Gastroesophageal sphincter (tissue), 4 donors: ENCODE results near the gene CD79B. TPM values are rescaled to one million over a fixed set of nuclear protein-coding genes. Genes with fewer than 3 reads are reported as not detected.
"Not testable (repeated sequence)": the region's sequence is repeated elsewhere in the genome, so short reads cannot be mapped to it uniquely, and the experiment has no call there.

Experiments
- ATAC-seq: fragments of 150-250 bp; one replicate; pipeline ENCODE4 v1.9.1; 2016; ENCODE audit warnings: mild to moderate bottlenecking, moderate library complexity
- H3K27ac ChIP-seq, 4 donors: fragments of 200-600 bp; sonication (generic) in 3 of 4; 1 replicate in 3 of 4; 2 replicates in 1 of 4; pipeline ENCODE4 v1.5.1; 2016 to 2019
- H3K27me3 ChIP-seq: fragments of 200-600 bp; sonication (generic); one replicate; pipeline ENCODE4 v1.5.1; 2019
- H3K36me3 ChIP-seq, 2 donors: fragments of 200-600 bp; sonication (generic); one replicate each; pipeline ENCODE4 v1.5.1; 2019; ENCODE audit warnings: control low read depth in 1 of 2
- H3K4me1 ChIP-seq, 3 donors: fragments of 200-600 bp; sonication (generic); 1 replicate in 2 of 3; 2 replicates in 1 of 3; pipeline ENCODE4 v1.5.1; 2016 to 2019; ENCODE audit warnings: control low read depth in 2 of 3
- H3K4me3 ChIP-seq, 2 donors: fragments of 200-600 bp; sonication (generic); one replicate each; pipeline ENCODE4 v1.5.1; 2019; ENCODE audit warnings: mild to moderate bottlenecking in 1 of 2, moderate library complexity in 1 of 2
- H3K9me3 ChIP-seq, 3 donors: fragments of 200-600 bp; sonication (generic); one replicate each; pipeline ENCODE4 v1.5.1; 2017 to 2019; ENCODE audit warnings: control low read depth in 2 of 3
- EP300 ChIP-seq: sonication (generic); formaldehyde crosslinking; IDR thresholded peaks from one replicate; pipeline ENCODE4 v1.6.1; 2017; ENCODE audit warnings: antibody characterized with exemption, mild to moderate bottlenecking
- POLR2A ChIP-seq, 2 donors: fragments of 450-650 bp; IDR thresholded peaks; one replicate each; pipeline ENCODE4 v1.6.1; 2017; ENCODE audit warnings: antibody characterized with exemption in 2 of 2, mild to moderate bottlenecking in 2 of 2, moderate library complexity in 1 of 2
- POLR2AphosphoS5 ChIP-seq: sonication (generic); formaldehyde crosslinking; IDR thresholded peaks from one replicate; pipeline ENCODE4 v1.6.1; 2017; ENCODE audit warnings: antibody characterized with exemption
- WGBS, 2 donors: methylation state at CpG; one replicate each; pipeline ENCODE4 v1.1.5; 2018; ENCODE audit warnings: low coverage in 1 of 2; 5-methylcytosine and 5-hydroxymethylcytosine counted together
- total RNA-seq, 4 donors: library from RNA; depleted of rRNA; stranded (reverse); fragments of >200 nt; gene quantifications; one replicate each; pipeline ENCODE4 v1.1.0, GENCODE V29; 2016
- TF ChIP-seq, protein P1 (sequence below), 4 experiments: fragments of 200-600 bp in 2 of 4; fragments of 450-650 bp in 2 of 4; sonication (generic) in 1 of 4; IDR thresholded peaks; one replicate each; pipeline ENCODE4 v1.5.1; 2017 to 2019; ENCODE audit warnings: antibody characterized with exemption in 4 of 4, mild to moderate bottlenecking in 2 of 4, moderate library complexity in 2 of 4

Gene CD79B
- total RNA-seq, 4 donors from 2014 or later: 2.0 to 5.9 (median 3.3) TPM; not detected in 1

DNA sequence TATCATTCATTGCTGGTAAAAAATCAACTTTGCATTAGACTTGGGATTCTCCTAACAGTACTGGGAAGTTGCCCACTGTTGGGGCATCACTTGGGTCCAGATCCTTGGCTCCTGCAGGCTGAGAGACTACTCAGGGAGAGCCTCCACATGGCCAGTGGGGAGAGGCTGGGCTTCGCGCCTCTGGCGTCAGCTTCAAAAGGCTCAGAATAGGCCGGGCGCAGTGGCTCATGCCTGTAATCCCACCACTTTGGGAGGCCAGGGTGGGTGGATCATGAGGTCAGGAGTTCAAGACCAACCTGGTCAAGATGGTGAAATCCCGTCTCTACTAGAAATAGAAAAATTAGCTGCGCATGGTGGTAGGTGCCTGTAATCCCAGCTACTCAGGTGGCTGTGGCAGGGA is 17.7 kb downstream of the CD79B start:
- 86% methylated on average over 6 of the region's 7 CpGs; no CpG with 5 or more reads in 1 of the 2 donors for WGBS, 2 donors
- no peak overlapping the region for H3K27ac ChIP-seq

DNA sequence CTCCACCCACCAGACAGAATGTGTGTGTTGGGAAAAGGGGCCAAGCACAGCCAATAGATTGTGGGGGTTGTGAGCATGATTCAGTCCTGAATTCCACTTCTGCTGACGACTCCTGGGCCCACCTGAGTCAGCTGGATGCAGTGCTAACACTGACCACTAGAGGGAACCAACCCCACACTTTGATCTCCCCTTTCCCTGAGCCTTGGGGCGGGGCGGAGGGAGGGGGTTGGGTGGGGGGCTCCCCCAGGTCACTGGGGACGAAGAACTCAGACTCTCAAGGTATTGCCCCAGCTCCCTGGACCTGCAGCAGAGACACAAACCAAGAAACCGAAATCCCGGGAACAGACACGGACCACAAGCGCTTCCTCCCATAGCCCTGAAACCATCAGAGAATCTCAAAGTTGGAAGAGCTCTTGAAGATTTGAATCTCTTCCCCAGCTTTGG is 20.5 kb downstream of the CD79B start:
- no peak for ATAC-seq
- TF ChIP-seq, protein P1, sequence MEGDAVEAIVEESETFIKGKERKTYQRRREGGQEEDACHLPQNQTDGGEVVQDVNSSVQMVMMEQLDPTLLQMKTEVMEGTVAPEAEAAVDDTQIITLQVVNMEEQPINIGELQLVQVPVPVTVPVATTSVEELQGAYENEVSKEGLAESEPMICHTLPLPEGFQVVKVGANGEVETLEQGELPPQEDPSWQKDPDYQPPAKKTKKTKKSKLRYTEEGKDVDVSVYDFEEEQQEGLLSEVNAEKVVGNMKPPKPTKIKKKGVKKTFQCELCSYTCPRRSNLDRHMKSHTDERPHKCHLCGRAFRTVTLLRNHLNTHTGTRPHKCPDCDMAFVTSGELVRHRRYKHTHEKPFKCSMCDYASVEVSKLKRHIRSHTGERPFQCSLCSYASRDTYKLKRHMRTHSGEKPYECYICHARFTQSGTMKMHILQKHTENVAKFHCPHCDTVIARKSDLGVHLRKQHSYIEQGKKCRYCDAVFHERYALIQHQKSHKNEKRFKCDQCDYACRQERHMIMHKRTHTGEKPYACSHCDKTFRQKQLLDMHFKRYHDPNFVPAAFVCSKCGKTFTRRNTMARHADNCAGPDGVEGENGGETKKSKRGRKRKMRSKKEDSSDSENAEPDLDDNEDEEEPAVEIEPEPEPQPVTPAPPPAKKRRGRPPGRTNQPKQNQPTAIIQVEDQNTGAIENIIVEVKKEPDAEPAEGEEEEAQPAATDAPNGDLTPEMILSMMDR (IDR thresholded peaks at IDR 0.05): peak in 2 of 4 experiments; percentile 85 to 92
- no peak for TF ChIP-seq POLR2A (IDR thresholded peaks at IDR 0.05)

More for the DNA sequence above, 17.7 kb downstream of the CD79B start:
- TF ChIP-seq POLR2A (IDR thresholded peaks at IDR 0.05) (no peak), EP300 (no peak), POLR2AphosphoS5 (no peak)
- TF ChIP-seq, protein P1 (IDR thresholded peaks at IDR 0.05): no peak
- Histone ChIP-seq H3K9me3 (no peaks in the 10 kb centered on the region), H3K4me1 (peaks cover 0 to 5% (median 0%) of the 10 kb centered on the region in 3 donors), H3K27me3 (peaks cover 43% of the 10 kb centered on the region), H3K4me3 (no peak overlapping the region), H3K36me3 (no peaks in the 10 kb centered on the region)
- ATAC-seq: no peak

DNA sequence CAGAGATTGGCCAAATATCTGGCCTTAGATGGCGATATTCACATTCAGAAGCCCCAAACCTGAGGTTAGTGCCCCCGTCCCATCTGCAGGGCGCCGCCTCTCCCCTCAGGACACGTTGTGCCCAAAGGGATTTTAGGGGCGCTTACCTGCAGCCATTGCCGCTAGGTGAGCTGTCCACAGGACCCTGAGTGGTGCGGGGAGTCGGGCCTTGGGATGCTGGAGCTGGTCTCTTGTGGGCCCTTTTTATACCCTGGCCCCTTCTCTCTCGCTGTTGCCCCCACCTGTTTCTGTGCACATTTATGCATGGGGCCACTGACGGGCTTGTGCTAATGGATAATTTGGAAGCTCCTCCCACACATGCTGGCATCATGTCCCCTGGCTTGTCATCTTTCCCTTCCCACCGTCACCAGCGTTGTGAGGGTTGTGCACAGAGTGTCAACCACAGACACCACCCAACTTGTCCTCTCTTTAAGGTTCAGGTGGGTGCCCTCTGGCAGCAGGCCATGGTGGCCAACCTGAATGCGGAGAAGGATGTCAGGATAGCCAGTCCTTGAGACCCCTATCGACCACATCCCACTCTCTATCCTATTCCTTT is 21.0 kb downstream of the CD79B start, which contains the start of gene CSHL1:
Gene CSHL1, minus strand, starts transcription at position 218 of the 595 bp plus-strand sequence. Its CDS starts 62 bp downstream, at position 156.
- Histone ChIP-seq H3K36me3 (no peaks in the 10 kb centered on the region), H3K4me3 (no peak within 1 kb of the TSS), H3K4me1 (no peaks in the 10 kb centered on the region), H3K9me3 (no peaks in the 10 kb centered on the region), H3K27me3 (peaks cover 24% of the 10 kb centered on the region), H3K27ac (no peak within 1 kb of the TSS)
- WGBS, 2 donors: 60% methylated on average over 6 of the region's 15 CpGs
- TF ChIP-seq POLR2A (IDR thresholded peaks at IDR 0.05): no peak
- TF ChIP-seq EP300: no peak
- no peak for TF ChIP-seq POLR2AphosphoS5
- TF ChIP-seq, protein P1 (IDR thresholded peaks at IDR 0.05): no peak
- no peak for ATAC-seq

More for the DNA sequence above, 20.5 kb downstream of the CD79B start:
- H3K36me3 ChIP-seq: no peaks in the 10 kb centered on the region
- WGBS, 2 donors: 20 to 81% methylated on average over 1 to 4 of the region's 8 CpGs
- H3K27me3 ChIP-seq: peaks cover 24% of the 10 kb centered on the region
- no peak overlapping the region for H3K4me3 ChIP-seq
- H3K4me1 ChIP-seq: no peaks in the 10 kb centered on the region
- H3K27ac ChIP-seq: no peak overlapping the region
- no peaks in the 10 kb centered on the region for H3K9me3 ChIP-seq

DNA sequence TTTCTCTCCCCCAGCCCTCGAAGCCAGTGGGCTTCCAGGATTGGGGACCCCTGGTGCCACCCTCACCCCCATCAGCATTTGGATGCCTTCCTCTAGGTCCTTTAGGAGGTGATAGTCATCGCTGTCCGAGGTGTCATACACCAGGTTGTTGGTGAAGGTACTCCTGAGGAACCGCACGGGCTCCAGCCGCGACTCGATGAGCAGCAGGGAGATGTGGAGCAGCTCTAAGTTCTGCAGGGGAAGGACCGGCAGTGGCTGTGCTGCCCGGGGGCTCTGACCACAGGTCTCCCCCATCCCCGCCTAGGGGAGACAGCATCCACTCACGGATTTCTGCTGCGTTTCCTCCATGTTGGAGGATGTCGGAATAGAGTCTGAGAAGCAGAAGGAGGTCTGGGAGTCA is 22.0 kb downstream of the CD79B start:
- Histone ChIP-seq H3K4me1 (no peaks in the 10 kb centered on the region), H3K27me3 (peaks cover 24% of the 10 kb centered on the region), H3K9me3 (no peaks in the 10 kb centered on the region), H3K27ac (no peak overlapping the region), H3K4me3 (no peak overlapping the region), H3K36me3 (no peaks in the 10 kb centered on the region)
- no peak for ATAC-seq
- no peak for TF ChIP-seq POLR2AphosphoS5
- no peak for TF ChIP-seq EP300
- TF ChIP-seq, protein P1 (IDR thresholded peaks at IDR 0.05): no peak
- TF ChIP-seq POLR2A (IDR thresholded peaks at IDR 0.05): no peak
- 57% methylated on average over 3 of the region's 14 CpGs; no CpG with 5 or more reads in 1 of the 2 donors for WGBS, 2 donors

DNA sequence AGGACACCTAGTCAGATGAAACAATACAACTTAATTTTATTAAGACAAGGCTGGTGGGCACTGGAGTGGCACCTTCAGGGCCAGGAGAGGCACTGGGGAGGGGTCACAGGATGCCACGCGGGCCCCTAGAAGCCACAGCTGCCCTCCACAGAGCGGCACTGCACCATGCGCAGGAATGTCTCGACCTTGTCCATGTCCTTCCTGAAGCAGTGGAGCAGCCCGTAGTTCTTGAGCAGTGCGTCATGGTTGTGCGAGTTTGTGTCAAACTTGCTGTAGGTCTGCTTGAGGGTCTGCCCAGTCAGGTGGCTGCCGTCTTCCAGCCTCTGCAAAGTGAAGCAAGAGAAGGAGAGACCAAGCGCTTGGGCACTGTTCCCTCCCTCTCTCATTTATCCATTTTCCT is 22.5 kb downstream of the CD79B start:
- not testable (repeated sequence) for H3K27ac ChIP-seq, ATAC-seq, H3K36me3 ChIP-seq, H3K4me1 ChIP-seq, H3K4me3 ChIP-seq, H3K9me3 ChIP-seq
- WGBS, 2 donors: 91 to 100% methylated on average over 1 to 8 of the region's 10 CpGs
- H3K27me3 ChIP-seq: peaks cover 24% of the 10 kb centered on the region

DNA sequence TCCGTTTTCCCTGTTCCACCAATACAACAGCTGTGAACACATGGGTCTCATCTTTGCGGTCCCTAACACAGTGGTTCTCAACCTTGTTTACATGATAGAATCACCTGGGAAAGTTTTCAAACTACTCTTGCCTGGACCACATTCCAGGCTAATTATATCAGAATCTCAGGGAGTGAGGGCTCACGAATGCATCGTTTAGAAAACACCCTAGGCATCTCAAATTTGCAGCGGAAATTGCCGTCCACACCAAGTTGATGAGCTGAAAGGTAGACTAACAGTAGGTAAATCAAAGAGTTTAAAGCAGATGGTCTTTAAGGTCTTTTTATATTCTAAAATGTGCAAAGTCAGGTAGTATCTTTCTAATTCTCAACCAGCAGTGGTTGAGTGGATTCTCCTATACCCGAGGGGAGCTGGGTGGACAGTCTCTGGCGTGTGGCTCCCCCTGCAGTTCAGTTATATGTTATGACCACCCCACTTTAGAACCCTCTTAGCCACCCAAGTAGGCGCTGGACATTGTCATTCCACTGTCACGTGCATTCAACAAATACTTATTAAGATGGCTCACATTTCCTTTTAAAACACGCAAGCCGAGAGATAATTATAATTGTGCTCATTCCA is 24.9 kb downstream of the CD79B start:
- 42 to 47% methylated on average over 8 to 12 of the region's 12 CpGs for WGBS, 2 donors
- H3K27me3 ChIP-seq: peaks cover 24% of the 10 kb centered on the region
- H3K4me1 ChIP-seq, H3K36me3 ChIP-seq, H3K9me3 ChIP-seq, H3K4me3 ChIP-seq, H3K27ac ChIP-seq: not testable (repeated sequence)
- ATAC-seq: peak; percentile 56

DNA sequence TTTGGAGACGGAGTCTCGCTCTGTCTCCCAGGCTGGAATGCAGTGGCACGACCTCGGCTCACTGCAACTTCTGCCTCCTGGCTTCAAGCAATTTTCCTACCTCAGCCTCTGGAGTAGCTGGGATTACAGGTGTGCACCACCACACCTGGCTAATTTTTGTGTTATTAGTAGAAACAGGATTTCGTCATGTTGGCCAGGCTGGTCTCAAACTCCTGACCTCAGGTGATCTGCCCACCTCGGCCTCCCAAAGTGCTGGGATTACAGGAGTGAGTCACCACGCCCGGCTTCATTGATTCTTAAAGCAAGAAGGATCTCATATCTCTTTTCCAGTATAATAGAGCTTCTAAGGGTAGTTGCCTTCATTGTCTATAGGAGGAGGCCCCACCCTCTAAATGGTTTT is 27.3 kb downstream of the CD79B start:
- H3K27me3 ChIP-seq, H3K4me3 ChIP-seq, H3K36me3 ChIP-seq, ATAC-seq, H3K27ac ChIP-seq, H3K4me1 ChIP-seq, H3K9me3 ChIP-seq: not testable (repeated sequence)
- WGBS, 2 donors: 84% methylated on average over 4 of the region's 8 CpGs; no CpG with 5 or more reads in 1 of the 2 donors
